HG02610 (cell line): ENCODE measurements around the gene MINK1.

Source experiments
- ATAC-seq: cut with Tn5 transposase; IDR thresholded peaks from one replicate; pipeline ENCODE4 v1.9.1; 2021; ENCODE audit warnings: mild to moderate bottlenecking, moderate library complexity; ENCODE audit not compliant: unreplicated experiment

Gene MINK1

DNA sequence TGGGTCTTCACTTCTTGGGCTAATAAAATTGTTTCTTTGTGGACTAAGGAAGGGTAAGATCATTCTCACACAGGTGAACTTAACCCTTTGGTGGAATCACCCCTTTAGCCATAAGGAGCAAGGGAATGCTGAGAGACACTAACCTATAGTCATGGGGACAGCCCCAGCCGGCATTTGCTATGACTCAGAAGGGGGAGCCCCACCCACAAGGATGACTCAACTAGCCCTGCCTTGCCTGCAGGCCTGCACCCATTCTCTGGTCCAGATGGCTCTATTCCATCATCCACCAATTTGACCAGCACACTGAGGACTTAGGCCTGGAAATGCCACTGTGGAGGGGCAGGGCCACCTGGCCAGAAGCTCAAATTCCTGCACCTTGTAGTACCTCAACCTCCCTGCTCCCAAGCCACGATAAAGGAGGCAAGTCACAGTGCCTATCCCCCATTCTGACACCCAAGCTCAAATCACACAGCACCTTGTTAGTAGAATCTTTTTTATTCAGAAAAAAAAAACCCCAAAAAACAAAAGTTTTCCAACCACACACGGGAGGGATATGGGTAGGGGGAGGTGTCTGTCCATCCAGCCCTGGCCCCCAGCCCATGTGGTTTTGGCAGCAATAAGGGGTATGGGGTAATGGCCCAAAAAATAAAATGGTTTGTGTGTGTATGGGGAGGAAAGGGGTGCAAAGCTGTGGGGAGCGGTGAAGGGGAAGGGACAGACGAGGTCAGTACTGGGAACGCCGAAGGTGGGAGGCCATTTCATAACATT, 112.2 kb downstream of the MINK1 start:
- no peak for ATAC-seq

GRCh38 chr17:4945944-4946280, 112.8 kb downstream of the MINK1 start:
- ATAC-seq = no peak

GRCh38 chr17:4946312-4946976, 113.3 kb downstream of the MINK1 start:
- ATAC-seq = no peak

DNA sequence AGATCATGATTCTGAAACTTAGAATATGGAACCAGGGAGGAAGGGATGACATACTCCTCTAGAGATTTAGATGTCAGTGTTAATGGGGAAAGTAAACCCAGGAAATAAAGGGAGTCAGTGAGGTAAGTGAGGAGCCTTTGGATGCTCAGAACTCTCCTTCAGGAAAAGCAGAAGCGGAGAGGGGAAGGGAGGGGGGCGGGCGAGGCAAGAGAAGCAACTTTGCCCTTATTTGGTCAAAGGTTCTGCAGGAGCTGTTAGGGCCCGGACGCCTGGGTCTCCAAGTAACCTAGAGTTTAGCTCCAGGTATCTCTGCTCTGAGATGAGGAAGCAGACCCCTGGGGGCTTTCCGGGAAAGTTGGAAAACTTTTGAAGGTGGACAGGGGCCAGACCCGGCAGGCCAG, 113.9 kb downstream of the MINK1 start:
- ATAC-seq = no peak
